HEK293 (cell line): ENCODE data around the gene MAML1.

Experiments used
- CTCF ChIA-PET: fragments of 350-600 bp; formaldehyde crosslinking; extraction: SDS; loops from one replicate; lab custom pipeline; 2021; ENCODE audit warnings: antibody characterized with exemption; lab: Yijun Ruan, JAX
- POLR2A ChIA-PET: fragments of 300-600 bp; formaldehyde crosslinking; extraction: SDS; loops from one replicate; lab custom pipeline; 2020; ENCODE audit warnings: antibody characterized with exemption, inconsistent platforms; lab: Yijun Ruan, JAX
- H3K27ac ChIP-seq: fragments of 200-500 bp; sonication (Bioruptor generic); 2 replicates; pipeline ENCODE4 v1.5.1; 2014; ENCODE audit warnings: low read depth, low read length, control low read depth, inconsistent platforms; ENCODE audit errors: extremely low read depth
- H3K36me3 ChIP-seq, 2 experiments: fragments of 200-500 bp in 1 of 2; sonication (Bioruptor generic) in 1 of 2; 1 replicate in 1 of 2; 2 replicates in 1 of 2; pipeline ENCODE4 v1.5.1; 2014 to 2017; ENCODE audit warnings: inconsistent platforms in 2 of 2, low read length in 2 of 2; ENCODE audit not compliant: control insufficient read depth in 2 of 2, insufficient read depth in 1 of 2
- H3K4me1 ChIP-seq: fragments of 200-500 bp; sonication (Bioruptor generic); 2 replicates; pipeline ENCODE4 v1.5.1; 2014; ENCODE audit warnings: mild to moderate bottlenecking, low read length, inconsistent platforms; ENCODE audit not compliant: control insufficient read depth, insufficient read depth
- H3K4me3 ChIP-seq: 2 replicates; pipeline ENCODE4 v1.5.1; 2011; ENCODE audit warnings: low read depth, mild to moderate bottlenecking, control low read depth, low read length, moderate library complexity
- H3K9me3 ChIP-seq: fragments of 200-500 bp; sonication (Bioruptor generic); 2 replicates; pipeline ENCODE4 v1.5.1; 2014; ENCODE audit warnings: low read depth, low read length, inconsistent platforms; ENCODE audit not compliant: control insufficient read depth, insufficient read depth
- BCL11B ChIP-seq: fragments of 450-650 bp; formaldehyde crosslinking; IDR thresholded peaks from 2 replicates; pipeline ENCODE4 v1.5.1; 2016; ENCODE audit warnings: low read depth, missing biosample characterization, missing genetic modification characterization
- GFI1B ChIP-seq: fragments of 450-650 bp; formaldehyde crosslinking; IDR thresholded peaks from 2 replicates; pipeline ENCODE4 v1.5.1; 2016; ENCODE audit warnings: missing biosample characterization, missing genetic modification characterization
- KLF7 ChIP-seq: fragments of 450-650 bp; formaldehyde crosslinking; IDR thresholded peaks from 2 replicates; pipeline ENCODE4 v1.5.1; 2016; ENCODE audit warnings: missing biosample characterization, missing genetic modification characterization, borderline replicate concordance
- KLF8 ChIP-seq: fragments of 450-650 bp; formaldehyde crosslinking; IDR thresholded peaks from 2 replicates; pipeline ENCODE4 v1.5.1; 2016; ENCODE audit warnings: missing biosample characterization, missing genetic modification characterization
- KLF9 ChIP-seq: fragments of 450-650 bp; formaldehyde crosslinking; IDR thresholded peaks from 2 replicates; pipeline ENCODE4 v1.5.1; 2016; ENCODE audit warnings: missing biosample characterization, missing genetic modification characterization, low read depth
- SP3 ChIP-seq: fragments of 450-650 bp; formaldehyde crosslinking; IDR thresholded peaks from 2 replicates; pipeline ENCODE4 v1.5.1; 2016; ENCODE audit warnings: missing biosample characterization, missing genetic modification characterization
- ZFP41 ChIP-seq: fragments of 450-650 bp; formaldehyde crosslinking; IDR thresholded peaks from 2 replicates; pipeline ENCODE4 v1.5.1; 2016; ENCODE audit warnings: missing biosample characterization, missing genetic modification characterization, borderline replicate concordance
- ZNF19 ChIP-seq: fragments of 450-650 bp; formaldehyde crosslinking; IDR thresholded peaks from 2 replicates; pipeline ENCODE4; 2016; ENCODE audit warnings: missing biosample characterization, missing genetic modification characterization, low read depth
- ZNF202 ChIP-seq: fragments of 450-650 bp; formaldehyde crosslinking; IDR thresholded peaks from 2 replicates; pipeline ENCODE4 v1.5.1; 2016; ENCODE audit warnings: missing biosample characterization, missing genetic modification characterization, borderline replicate concordance
- ZNF394 ChIP-seq: fragments of 450-650 bp; formaldehyde crosslinking; IDR thresholded peaks from 2 replicates; pipeline ENCODE4 v1.5.1; 2016; ENCODE audit warnings: missing biosample characterization, missing genetic modification characterization, mild to moderate bottlenecking, moderate library complexity, borderline replicate concordance
- ZNF398 ChIP-seq: fragments of 450-650 bp; formaldehyde crosslinking; IDR thresholded peaks from 2 replicates; pipeline ENCODE4 v1.5.1; 2017; ENCODE audit warnings: missing biosample characterization, missing genetic modification characterization
- ZNF433 ChIP-seq: fragments of 450-650 bp; formaldehyde crosslinking; IDR thresholded peaks from 2 replicates; pipeline ENCODE4 v1.5.1; 2016; ENCODE audit warnings: missing biosample characterization, missing genetic modification characterization, low read depth
- ZNF48 ChIP-seq: fragments of 450-650 bp; formaldehyde crosslinking; IDR thresholded peaks from 2 replicates; pipeline ENCODE4 v1.5.1; 2016; ENCODE audit warnings: missing biosample characterization, missing genetic modification characterization
- ZNF596 ChIP-seq: fragments of 450-650 bp; IDR thresholded peaks from 2 replicates; pipeline ENCODE4 v1.5.0; 2018; ENCODE audit warnings: missing biosample characterization, mild to moderate bottlenecking, missing genetic modification characterization, moderate library complexity
- ZNF654 ChIP-seq: fragments of 450-650 bp; formaldehyde crosslinking; IDR thresholded peaks from 2 replicates; pipeline ENCODE4 v1.5.1; 2016; ENCODE audit warnings: low read depth, missing biosample characterization, missing genetic modification characterization
- ZNF707 ChIP-seq: fragments of 450-650 bp; formaldehyde crosslinking; IDR thresholded peaks from 2 replicates; pipeline ENCODE4 v1.5.1; 2016; ENCODE audit warnings: missing biosample characterization, missing genetic modification characterization
- ZNF776 ChIP-seq: fragments of 450-650 bp; formaldehyde crosslinking; IDR thresholded peaks from 2 replicates; pipeline ENCODE4 v1.5.0; 2017; ENCODE audit warnings: missing biosample characterization, missing genetic modification characterization, borderline replicate concordance
- TF ChIP-seq, protein P1 (sequence below): fragments of 450-650 bp; formaldehyde crosslinking; IDR thresholded peaks from 2 replicates; pipeline ENCODE4 v1.5.1; 2016; ENCODE audit warnings: missing biosample characterization, missing genetic modification characterization
- TF ChIP-seq, protein P2 (sequence below): fragments of 450-650 bp; formaldehyde crosslinking; IDR thresholded peaks from 2 replicates; pipeline ENCODE4 v1.5.1; 2016; ENCODE audit warnings: missing biosample characterization, missing genetic modification characterization
- TF ChIP-seq, protein P3 (sequence below): fragments of 450-650 bp; formaldehyde crosslinking; conservative IDR thresholded peaks from 2 replicates; pipeline ENCODE4 v1.5.1; 2016; ENCODE audit warnings: low read depth, missing biosample characterization, missing genetic modification characterization

The MAML1 gene

DNA sequence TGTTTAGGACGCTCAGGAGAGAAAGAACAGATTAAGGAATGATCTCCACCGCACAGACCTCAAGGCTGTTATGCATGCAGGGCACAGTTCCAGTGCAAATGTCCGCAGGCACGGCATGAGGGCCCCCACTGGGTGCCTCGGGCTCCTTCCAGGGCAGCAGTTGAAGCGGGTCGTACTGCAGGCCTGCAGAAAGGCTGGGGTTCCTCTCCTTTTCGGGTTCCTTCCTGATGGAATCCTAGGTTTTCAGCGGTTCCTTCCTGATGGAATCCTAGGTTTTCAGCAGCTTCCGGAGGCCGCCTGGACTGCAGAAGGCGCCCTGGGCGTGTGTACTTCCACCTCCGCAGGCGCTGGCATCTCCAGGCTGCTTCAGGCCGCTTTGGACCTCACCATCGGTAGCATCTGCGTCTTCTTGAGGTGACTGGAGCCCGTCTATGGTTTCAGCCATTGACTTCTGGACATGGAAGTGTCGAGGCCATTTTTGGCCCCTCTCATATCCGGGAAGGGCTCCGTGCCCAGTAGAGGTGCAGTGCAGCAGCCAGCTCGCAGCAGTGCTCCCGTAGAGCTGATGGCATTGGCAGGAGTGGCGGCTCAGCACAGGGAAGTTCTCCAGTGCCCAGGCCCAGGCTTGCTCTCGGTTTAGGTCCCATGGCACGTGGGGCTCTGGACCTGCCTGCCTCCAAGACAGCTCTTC lies 79.7 kb downstream of the MAML1 start:
- CTCF ChIA-PET, result no interaction called here
- POLR2A ChIA-PET, result no interaction called here
- Histone ChIP-seq H3K4me3 (no peak overlapping the region), H3K4me1 (no peaks in the 10 kb centered on the region), H3K36me3 (peaks cover 5 to 47% of the 10 kb centered on the region in 2 experiments; a peak in 2 of 3 replicates), H3K9me3 (no peaks in the 10 kb centered on the region), H3K27ac (no peak overlapping the region)
- no peak for TF ChIP-seq ZNF48
- no peak for TF ChIP-seq KLF7 (tag by site-specific recombination)

DNA sequence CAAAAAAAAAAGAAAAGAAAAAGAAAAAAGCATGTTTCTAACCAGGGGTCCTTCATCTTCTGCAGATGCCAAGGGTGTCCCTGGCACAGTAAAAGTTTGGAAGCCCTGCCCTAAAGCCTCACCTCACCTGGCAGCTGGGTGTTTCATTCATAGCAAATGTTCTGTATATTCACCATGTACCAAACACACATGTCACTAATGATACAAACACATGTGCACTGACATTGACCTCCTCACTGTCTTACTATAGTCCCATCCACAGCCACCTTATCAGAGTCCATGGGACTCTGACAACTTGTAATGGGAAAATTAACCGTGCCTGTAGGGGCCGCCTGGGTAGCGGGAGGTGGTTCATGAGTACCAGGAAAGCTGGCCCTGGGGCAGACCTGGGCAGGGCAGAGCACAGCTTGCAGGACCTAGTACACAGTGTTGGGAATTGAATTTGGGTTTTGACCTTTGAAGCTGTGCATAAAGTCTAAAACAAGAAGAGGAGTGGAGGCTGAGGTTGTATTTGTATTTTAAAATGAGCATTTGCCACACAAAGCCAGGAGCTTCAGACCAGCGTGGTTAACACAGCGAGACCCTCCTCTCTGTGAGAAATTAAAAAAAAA lies 80.5 kb downstream of the MAML1 start:
- CTCF ChIA-PET, result interaction anchor here (0.8 kb wide), 1 partner anchor 50 kb away, joined by 5 read pairs; no protein-coding TSS in a partner anchor
- peaks cover 5 to 47% of the 10 kb centered on the region in 2 experiments; a peak in 2 of 3 replicates for H3K36me3 ChIP-seq
- POLR2A ChIA-PET, result no interaction called here
- H3K27ac ChIP-seq, result no peak overlapping the region
- no peaks in the 10 kb centered on the region for H3K4me1 ChIP-seq
- no peaks in the 10 kb centered on the region for H3K9me3 ChIP-seq
- TF ChIP-seq ZNF776 (tag by site-specific recombination), result no peak
- H3K4me3 ChIP-seq, result no peak overlapping the region

- ChIA-PET CTCF (interaction anchor here (0.8 kb wide), 1 partner anchor 51 kb away, joined by 5 read pairs; no protein-coding TSS in a partner anchor), POLR2A (no interaction called here)
- no peaks in the 10 kb centered on the region for H3K9me3 ChIP-seq
- H3K36me3 ChIP-seq, result peaks cover 5 to 47% of the 10 kb centered on the region in 2 experiments; a peak in 2 of 3 replicates
- no peak overlapping the region for H3K27ac ChIP-seq
- H3K4me3 ChIP-seq, result no peak overlapping the region
- H3K4me1 ChIP-seq, result peaks cover 2% of the 10 kb centered on the region; the same call in 1 of the 2 replicates
- TF ChIP-seq BCL11B (tag by site-specific recombination) (no peak), ZNF654 (no peak), ZNF19 (tag by site-specific recombination) (no peak), ZNF398 (tag by site-specific recombination) (no peak), ZNF707 (tag by site-specific recombination) (no peak), KLF9 (tag by site-specific recombination) (no peak), ZNF394 (tag by site-specific recombination) (no peak), GFI1B (tag by site-specific recombination) (no peak), ZNF596 (tag by site-specific recombination) (no peak), SP3 (tag by site-specific recombination) (no peak), KLF8 (no peak), ZFP41 (tag by site-specific recombination) (no peak), ZNF433 (tag by site-specific recombination) (no peak), ZNF202 (tag by site-specific recombination) (no peak)
- TF ChIP-seq, protein P1, sequence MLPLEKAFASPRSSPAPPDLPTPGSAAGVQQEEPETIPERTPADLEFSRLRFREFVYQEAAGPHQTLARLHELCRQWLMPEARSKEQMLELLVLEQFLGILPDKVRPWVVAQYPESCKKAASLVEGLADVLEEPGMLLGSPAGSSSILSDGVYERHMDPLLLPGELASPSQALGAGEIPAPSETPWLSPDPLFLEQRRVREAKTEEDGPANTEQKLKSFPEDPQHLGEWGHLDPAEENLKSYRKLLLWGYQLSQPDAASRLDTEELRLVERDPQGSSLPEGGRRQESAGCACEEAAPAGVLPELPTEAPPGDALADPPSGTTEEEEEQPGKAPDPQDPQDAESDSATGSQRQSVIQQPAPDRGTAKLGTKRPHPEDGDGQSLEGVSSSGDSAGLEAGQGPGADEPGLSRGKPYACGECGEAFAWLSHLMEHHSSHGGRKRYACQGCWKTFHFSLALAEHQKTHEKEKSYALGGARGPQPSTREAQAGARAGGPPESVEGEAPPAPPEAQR (tag by site-specific recombination), result no peak
- TF ChIP-seq, protein P2, sequence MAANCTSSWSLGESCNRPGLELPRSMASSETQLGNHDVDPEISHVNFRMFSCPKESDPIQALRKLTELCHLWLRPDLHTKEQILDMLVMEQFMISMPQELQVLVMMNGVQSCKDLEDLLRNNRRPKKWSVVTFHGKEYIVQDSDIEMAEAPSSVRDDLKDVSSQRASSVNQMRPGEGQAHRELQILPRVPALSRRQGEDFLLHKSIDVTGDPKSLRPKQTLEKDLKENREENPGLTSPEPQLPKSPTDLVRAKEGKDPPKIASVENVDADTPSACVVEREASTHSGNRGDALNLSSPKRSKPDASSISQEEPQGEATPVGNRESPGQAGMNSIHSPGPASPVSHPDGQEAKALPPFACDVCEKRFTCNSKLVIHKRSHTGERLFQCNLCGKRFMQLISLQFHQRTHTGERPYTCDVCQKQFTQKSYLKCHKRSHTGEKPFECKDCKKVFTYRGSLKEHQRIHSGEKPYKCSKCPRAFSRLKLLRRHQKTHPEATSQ (tag by site-specific recombination), result no peak
- TF ChIP-seq, protein P3, sequence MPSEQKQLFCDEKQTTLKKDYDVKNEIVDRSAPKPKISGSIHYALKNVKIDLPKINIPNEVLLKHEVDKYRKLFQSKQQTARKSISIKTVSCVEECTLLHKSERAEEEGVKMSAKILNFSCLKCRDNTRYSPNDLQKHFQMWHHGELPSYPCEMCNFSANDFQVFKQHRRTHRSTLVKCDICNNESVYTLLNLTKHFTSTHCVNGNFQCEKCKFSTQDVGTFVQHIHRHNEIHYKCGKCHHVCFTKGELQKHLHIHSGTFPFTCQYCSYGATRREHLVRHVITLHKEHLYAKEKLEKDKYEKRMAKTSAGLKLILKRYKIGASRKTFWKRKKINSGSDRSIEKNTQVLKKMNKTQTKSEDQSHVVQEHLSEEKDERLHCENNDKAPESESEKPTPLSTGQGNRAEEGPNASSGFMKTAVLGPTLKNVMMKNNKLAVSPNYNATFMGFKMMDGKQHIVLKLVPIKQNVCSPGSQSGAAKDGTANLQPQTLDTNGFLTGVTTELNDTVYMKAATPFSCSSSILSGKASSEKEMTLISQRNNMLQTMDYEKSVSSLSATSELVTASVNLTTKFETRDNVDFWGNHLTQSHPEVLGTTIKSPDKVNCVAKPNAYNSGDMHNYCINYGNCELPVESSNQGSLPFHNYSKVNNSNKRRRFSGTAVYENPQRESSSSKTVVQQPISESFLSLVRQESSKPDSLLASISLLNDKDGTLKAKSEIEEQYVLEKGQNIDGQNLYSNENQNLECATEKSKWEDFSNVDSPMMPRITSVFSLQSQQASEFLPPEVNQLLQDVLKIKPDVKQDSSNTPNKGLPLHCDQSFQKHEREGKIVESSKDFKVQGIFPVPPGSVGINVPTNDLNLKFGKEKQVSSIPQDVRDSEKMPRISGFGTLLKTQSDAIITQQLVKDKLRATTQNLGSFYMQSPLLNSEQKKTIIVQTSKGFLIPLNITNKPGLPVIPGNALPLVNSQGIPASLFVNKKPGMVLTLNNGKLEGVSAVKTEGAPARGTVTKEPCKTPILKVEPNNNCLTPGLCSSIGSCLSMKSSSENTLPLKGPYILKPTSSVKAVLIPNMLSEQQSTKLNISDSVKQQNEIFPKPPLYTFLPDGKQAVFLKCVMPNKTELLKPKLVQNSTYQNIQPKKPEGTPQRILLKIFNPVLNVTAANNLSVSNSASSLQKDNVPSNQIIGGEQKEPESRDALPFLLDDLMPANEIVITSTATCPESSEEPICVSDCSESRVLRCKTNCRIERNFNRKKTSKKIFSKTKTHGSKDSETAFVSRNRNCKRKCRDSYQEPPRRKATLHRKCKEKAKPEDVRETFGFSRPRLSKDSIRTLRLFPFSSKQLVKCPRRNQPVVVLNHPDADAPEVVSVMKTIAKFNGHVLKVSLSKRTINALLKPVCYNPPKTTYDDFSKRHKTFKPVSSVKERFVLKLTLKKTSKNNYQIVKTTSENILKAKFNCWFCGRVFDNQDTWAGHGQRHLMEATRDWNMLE (tag by site-specific recombination), result no peak
These were observed 81.5 kb downstream of the MAML1 start for GRCh38 chr5:179814090-179814489.
